GM23338 (cell line): Measurements from ENCODE around the gene GADD45B.

ENCODE experiments used
- CTCF ChIP-seq, 2 experiments: fragments of 200-600 bp in 1 of 2; sonication (generic) in 1 of 2; conservative IDR thresholded peaks; 2 replicates each; pipeline versions ENCODE4 v1.5.1 to v1.6.1; 2016 to 2017; ENCODE audit warnings: antibody characterized with exemption in 2 of 2, low read depth in 2 of 2, mild to moderate bottlenecking in 2 of 2, moderate library complexity in 1 of 2
- EZH2 ChIP-seq: fragments of 200-600 bp; sonication (generic); IDR thresholded peaks from one replicate; pipeline ENCODE4 v1.8.0; 2017; ENCODE audit warnings: antibody characterized with exemption, mild to moderate bottlenecking, low read depth; ENCODE audit not compliant: unreplicated experiment
- POLR2AphosphoS5 ChIP-seq: IDR thresholded peaks from 2 replicates; pipeline ENCODE4 v1.6.1; 2016; ENCODE audit warnings: antibody characterized with exemption, low read depth
- ZNF114 ChIP-seq: fragments of 250-450 bp; sonication (Bioruptor Pico); IDR thresholded peaks from 2 replicates; pipeline ENCODE4 v1.5.0; 2020; ENCODE audit warnings: mild to moderate bottlenecking, moderate library complexity
- ZNF462 ChIP-seq: fragments of 250-450 bp; sonication (Bioruptor Pico); IDR thresholded peaks from 2 replicates; pipeline ENCODE4 v1.5.0; 2020; ENCODE audit warnings: mild to moderate bottlenecking, moderate library complexity

GRCh38 chr19:2495651-2496316, 19.9 kb downstream of the GADD45B start:
- TF ChIP-seq CTCF (conservative IDR thresholded peaks at IDR 0.05; ENCODE audit: low read depth in 2 of 2): no peak
- no peak for TF ChIP-seq POLR2AphosphoS5
- no peak for TF ChIP-seq EZH2
- no peak for TF ChIP-seq ZNF462 (CRISPR knock-in tag)
- no peak for TF ChIP-seq ZNF114 (CRISPR knock-in tag)
